Right lobe of liver (tissue), 4 donors: ENCODE data around the gene SETX.

Experiments
- CTCF ChIP-seq, 4 donors: fragments of 200-600 bp in 3 of 4; fragments of 450-650 bp in 1 of 4; IDR thresholded peaks; one replicate each; pipeline versions ENCODE4 v1.5.1 to v1.8.0; 2016 to 2022; ENCODE audit warnings: antibody characterized with exemption in 4 of 4, mild to moderate bottlenecking in 2 of 4
- POLR2A ChIP-seq: fragments of 450-650 bp; IDR thresholded peaks from one replicate; pipeline ENCODE4 v1.6.1; 2017; ENCODE audit warnings: antibody characterized with exemption, mild to moderate bottlenecking
- donor health status: DM: no; HTN: no; CAD: no.
- donor health status: DM: no; HTN: no; CAD: no.
- donor health status: DM: no; HTN: yes; CAD: no.

- TF ChIP-seq CTCF (IDR thresholded peaks at IDR 0.05) (no peak), POLR2A (no peak)
Observed at GRCh38 chr9:132301521-132301920, 53.3 kb downstream of the SETX start.
